Measurements from ENCODE around the gene ARHGEF39. TPM values are rescaled to one million over a fixed set of nuclear protein-coding genes. Genes with fewer than 3 reads are reported as not detected.

The ARHGEF39 gene
- total RNA-seq, 1 experiment from 2014 or later, result 15.4 TPM

DNA sequence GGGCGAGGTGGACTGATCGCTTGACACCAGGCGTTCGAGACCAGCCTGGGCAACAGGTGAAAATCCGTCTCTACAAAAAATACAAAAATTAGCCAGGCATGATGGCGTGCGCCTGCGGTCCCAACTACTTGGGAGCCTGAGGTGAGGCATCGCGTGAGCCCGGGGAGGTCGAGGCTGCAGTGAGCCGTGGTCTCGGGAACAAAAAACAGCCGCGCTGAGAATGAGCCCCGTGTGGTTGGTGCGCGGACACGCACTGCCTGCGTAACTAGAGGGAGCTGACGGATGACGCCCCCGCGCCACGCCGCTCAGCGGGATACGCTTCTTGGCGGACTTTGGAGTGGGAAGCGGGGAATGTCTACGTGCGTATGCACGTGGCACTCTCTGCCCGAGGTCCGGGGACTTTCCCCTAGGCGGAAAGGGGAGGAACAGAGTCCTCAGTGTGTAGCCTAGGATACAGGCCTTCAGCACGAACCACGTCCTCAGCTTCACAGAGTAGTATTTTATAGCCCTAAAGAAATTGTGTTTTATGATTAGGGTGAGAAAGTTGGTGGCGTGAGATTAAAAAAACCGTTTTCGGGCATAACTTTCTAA is 7.4 kb downstream of the ARHGEF39 start, which contains the start of gene RMRP:
TSS of gene RMRP (minus strand) at position 474 of the 591 bp plus-strand sequence.
- DNase-seq, result peak; percentile 94
- Mint-ChIP-seq H3K36me3 (ENCODE audit: insufficient read depth, unreplicated experiment) (peaks cover 31% of the 10 kb centered on the region), H3K27me3 (ENCODE audit: unreplicated experiment) (no peaks in the 10 kb centered on the region), H3K27ac (ENCODE audit: unreplicated experiment) (peak within 1 kb of the TSS; percentile 100), H3K9me3 (ENCODE audit: low read depth, unreplicated experiment) (no peaks in the 10 kb centered on the region), H3K4me1 (ENCODE audit: low read depth, unreplicated experiment) (peaks cover 14% of the 10 kb centered on the region), H3K4me3 (ENCODE audit: low read depth, unreplicated experiment) (peak within 1 kb of the TSS; percentile 84)
- CTCF ChIA-PET, result interaction anchor here (0.5 to 2.2 kb wide), 8 partner anchors 11 to 1610 kb away, joined by 3 to 12 read pairs (median 4); partner anchors contain the start of genes CREB3, HINT2 and TLN1
- intact Hi-C loops (cut with micrococcal nuclease; ENCODE audit: unreplicated experiment), result no loop called here
- peak; percentile 24 for TF ChIP-seq CTCF (IDR thresholded peaks at IDR 0.05; ENCODE audit: unreplicated experiment)
- no TSS peak for BruUV-seq (replicated peaks)

DNA sequence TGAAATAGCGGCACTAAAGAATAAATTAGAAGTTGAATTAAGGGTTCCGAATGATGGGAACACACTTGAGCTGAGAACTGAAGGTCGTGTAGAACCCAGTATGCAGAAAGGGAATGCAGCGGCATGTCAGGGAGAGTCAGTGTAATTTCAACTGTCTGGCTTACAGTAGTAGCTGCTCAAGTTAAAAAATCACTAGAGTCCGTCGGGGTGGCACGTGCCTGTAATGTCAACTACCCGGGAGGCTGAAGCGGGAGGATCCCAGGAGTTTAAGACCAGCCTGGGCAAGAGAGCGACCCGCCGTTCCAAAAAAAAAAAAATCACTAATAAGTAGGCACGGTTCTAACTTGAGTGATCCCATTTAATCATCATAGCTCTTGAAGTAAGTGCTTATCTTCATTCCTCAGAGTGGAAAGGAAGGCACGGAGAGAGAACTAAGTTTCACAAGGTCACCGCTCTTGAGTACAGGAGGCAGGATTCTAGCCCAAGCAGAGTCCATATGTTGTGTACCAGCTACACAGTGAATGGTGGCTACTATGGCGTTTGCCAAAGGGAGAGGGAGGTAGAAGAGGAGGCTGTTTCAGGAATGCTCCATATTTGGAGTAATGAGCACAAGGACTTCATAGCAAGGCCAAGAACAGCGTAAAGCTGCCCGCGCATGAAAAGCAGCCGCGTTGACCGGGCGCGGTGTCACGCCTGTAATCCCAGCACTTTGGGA is 8.0 kb downstream of the ARHGEF39 start:
- H3K4me1 Mint-ChIP-seq (ENCODE audit: low read depth, unreplicated experiment), result peaks cover 8% of the 10 kb centered on the region
- H3K9me3 Mint-ChIP-seq (ENCODE audit: low read depth, unreplicated experiment), result no peaks in the 10 kb centered on the region
- H3K27me3 Mint-ChIP-seq (ENCODE audit: unreplicated experiment), result no peaks in the 10 kb centered on the region
- intact Hi-C loops (cut with micrococcal nuclease; ENCODE audit: unreplicated experiment), result no loop called here
- H3K4me3 Mint-ChIP-seq (ENCODE audit: low read depth, unreplicated experiment), result peak overlapping the region; percentile 84
- no peak for TF ChIP-seq CTCF (IDR thresholded peaks at IDR 0.05; ENCODE audit: unreplicated experiment)
- H3K27ac Mint-ChIP-seq (ENCODE audit: unreplicated experiment), result peak overlapping the region; percentile 100
- CTCF ChIA-PET, result interaction anchor here (0.6 to 2.2 kb wide), 5 partner anchors 39 to 214 kb away, joined by 3 to 12 read pairs (median 3); partner anchors contain the start of genes CREB3, HINT2 and TLN1
- peaks cover 31% of the 10 kb centered on the region for H3K36me3 Mint-ChIP-seq (ENCODE audit: insufficient read depth, unreplicated experiment)
- no TSS peak for BruUV-seq (replicated peaks)
- DNase-seq, result no peak

- CTCF ChIA-PET, result no interaction called here
- H3K4me3 Mint-ChIP-seq (ENCODE audit: low read depth, unreplicated experiment), result no peak overlapping the region
- peaks cover 8% of the 10 kb centered on the region for H3K4me1 Mint-ChIP-seq (ENCODE audit: low read depth, unreplicated experiment)
Observed at GRCh38 chr9:35656348-35656747, 8.6 kb downstream of the ARHGEF39 start.

DNA sequence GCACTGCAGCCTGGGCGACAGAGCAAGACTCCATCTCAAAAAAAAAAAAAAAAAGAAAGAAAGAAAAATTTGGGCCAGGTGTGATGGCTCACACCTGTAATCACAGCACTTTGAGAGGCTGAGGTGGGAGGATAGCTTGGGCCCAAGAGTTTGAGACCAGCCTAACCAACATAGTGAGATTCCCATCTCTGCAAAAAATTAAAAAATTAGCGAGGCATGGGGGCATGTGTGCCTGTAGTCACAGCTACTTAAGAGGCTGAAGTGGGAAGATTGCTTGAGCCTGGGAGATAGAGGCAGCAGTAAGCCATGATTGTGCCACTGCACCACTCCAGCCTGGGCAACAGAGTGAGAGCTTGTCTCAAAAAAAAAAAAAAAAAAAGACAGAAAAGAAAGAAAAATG is 11.4 kb downstream of the ARHGEF39 start:
- CTCF ChIA-PET, result no interaction called here
- H3K27me3 Mint-ChIP-seq (ENCODE audit: unreplicated experiment), result peaks cover 5% of the 10 kb centered on the region
- no peak overlapping the region for H3K4me3 Mint-ChIP-seq (ENCODE audit: low read depth, unreplicated experiment)
- no peak overlapping the region for H3K27ac Mint-ChIP-seq (ENCODE audit: unreplicated experiment)
- no peaks in the 10 kb centered on the region for H3K9me3 Mint-ChIP-seq (ENCODE audit: low read depth, unreplicated experiment)
- TF ChIP-seq CTCF (IDR thresholded peaks at IDR 0.05; ENCODE audit: unreplicated experiment), result no peak
- intact Hi-C loops (cut with micrococcal nuclease; ENCODE audit: unreplicated experiment), result no loop called here
- no peaks in the 10 kb centered on the region for H3K4me1 Mint-ChIP-seq (ENCODE audit: low read depth, unreplicated experiment)
- no TSS peak for BruUV-seq (replicated peaks)
- DNase-seq, result no peak
- H3K36me3 Mint-ChIP-seq (ENCODE audit: insufficient read depth, unreplicated experiment), result peaks cover 17% of the 10 kb centered on the region

More at GRCh38 chr9:35656348-35656747, 8.6 kb downstream of the ARHGEF39 start:
- Mint-ChIP-seq H3K27me3 (ENCODE audit: unreplicated experiment) (no peaks in the 10 kb centered on the region), H3K9me3 (ENCODE audit: low read depth, unreplicated experiment) (no peaks in the 10 kb centered on the region), H3K27ac (ENCODE audit: unreplicated experiment) (peak overlapping the region; percentile 100), H3K36me3 (ENCODE audit: insufficient read depth, unreplicated experiment) (peaks cover 31% of the 10 kb centered on the region)
- no peak for TF ChIP-seq CTCF (IDR thresholded peaks at IDR 0.05; ENCODE audit: unreplicated experiment)
- no TSS peak for BruUV-seq (replicated peaks)
- intact Hi-C loops (cut with micrococcal nuclease; ENCODE audit: unreplicated experiment), result no loop called here
- no peak for DNase-seq
